PC-9 (cell line): Measurements from ENCODE around the gene FLRT3. TPM values are rescaled to one million over a fixed set of nuclear protein-coding genes. Genes with fewer than 3 reads are reported as not detected.

Experiments used
- Bru-seq: library from RNA; stranded (reverse); fragments of 400-500 nt; gene quantifications from one replicate; lab custom pipeline; 2021; lab: Mats Ljungman, UMichigan
- BruChase-seq, 2 experiments: library from RNA; stranded (reverse); fragments of 400-500 nt; gene quantifications; one replicate each; lab custom pipeline; 2021; lab: Mats Ljungman, UMichigan
- BruUV-seq: library from RNA; stranded (reverse); fragments of 400-500 nt; replicated peaks from 2 replicates; lab custom pipeline; 2021; lab: Mats Ljungman, UMichigan
- CTCF ChIA-PET: fragments of 300-600 bp; sonication (Branson Sonifier 250); formaldehyde crosslinking; loops from one replicate; lab custom pipeline; 2022; ENCODE audit warnings: antibody characterized with exemption; lab: Charles Lee
- POLR2A ChIA-PET: fragments of 300-600 bp; sonication (Branson Sonifier 250); formaldehyde crosslinking; loops from one replicate; lab custom pipeline; 2022; ENCODE audit warnings: antibody characterized with exemption; ENCODE audit not compliant: unreplicated experiment; lab: Charles Lee
- DNase-seq, 2 experiments: peaks; one replicate each; pipeline versions ENCODE4 v3.0.0 to v3.0.0-alpha.2; 2015 to 2022; ENCODE audit warnings: mixed read lengths in 1 of 2
- H2AFZ ChIP-seq: fragments of 200-600 bp; sonication (generic); 2 replicates; pipeline ENCODE4 v1.8.1; 2017; ENCODE audit warnings: antibody characterized with exemption
- H3F3A ChIP-seq: fragments of 200-600 bp; sonication (generic); 2 replicates; pipeline ENCODE4 v1.8.1; 2017; ENCODE audit warnings: antibody characterized with exemption, mild to moderate bottlenecking, low read depth; ENCODE audit not compliant: insufficient read depth
- H3K27ac ChIP-seq: fragments of 200-600 bp; sonication (generic); 2 replicates; pipeline ENCODE4 v1.6.1; 2016; ENCODE audit warnings: mixed run types
- H3K27me3 ChIP-seq: fragments of 200-600 bp; sonication (generic); 2 replicates; pipeline ENCODE4 v1.6.1; 2016; ENCODE audit warnings: low read depth, mixed run types; ENCODE audit not compliant: insufficient read depth
- H3K36me3 ChIP-seq: fragments of 200-600 bp; sonication (generic); 2 replicates; pipeline ENCODE4 v1.6.1; 2016; ENCODE audit warnings: low read depth, mixed run types
- H3K4me1 ChIP-seq: fragments of 200-600 bp; sonication (generic); replicated peaks from 2 replicates; pipeline ENCODE4 v1.6.1; 2016; ENCODE audit warnings: mixed run types; ENCODE audit not compliant: insufficient read depth
- H3K4me2 ChIP-seq: fragments of 200-600 bp; sonication (generic); 2 replicates; pipeline ENCODE4 v1.6.1; 2017; ENCODE audit warnings: mixed run types
- H3K4me3 ChIP-seq: fragments of 200-600 bp; sonication (generic); 2 replicates; pipeline ENCODE4 v1.6.1; 2016; ENCODE audit warnings: mixed run types
- H3K79me2 ChIP-seq: fragments of 200-600 bp; sonication (generic); 2 replicates; pipeline ENCODE4 v1.6.1; 2017; ENCODE audit warnings: low read depth, mixed run types
- H3K9me2 ChIP-seq: fragments of 200-600 bp; sonication (generic); 2 replicates; pipeline ENCODE4 v1.8.1; 2017; ENCODE audit warnings: mild to moderate bottlenecking; ENCODE audit not compliant: insufficient read depth
- H3K9me3 ChIP-seq: fragments of 200-600 bp; sonication (generic); 2 replicates; pipeline ENCODE4 v1.8.1; 2016; ENCODE audit warnings: low read depth; ENCODE audit not compliant: insufficient read depth
- H4K20me1 ChIP-seq: fragments of 200-600 bp; sonication (generic); 2 replicates; pipeline ENCODE4 v1.8.1; 2017; ENCODE audit not compliant: insufficient read depth
- EZH2 ChIP-seq: fragments of 200-600 bp; sonication (generic); IDR thresholded peaks from 2 replicates; pipeline ENCODE4 v1.8.0; 2017; ENCODE audit warnings: antibody characterized with exemption, low read depth
- intact Hi-C: fragments of 100-400 bp; cut with micrococcal nuclease; formaldehyde crosslinking; loops from one replicate; pipeline ENCODE4 v1.10.0; 2022; ENCODE audit not compliant: unreplicated experiment
- long read RNA-seq: library from polyadenylated mRNA; stranded (forward); transcript quantifications from one replicate; pipeline ENCODE4 v2.0.0, GENCODE V29; 2022
- total RNA-seq: library from RNA; stranded (reverse); gene quantifications from 2 replicates; pipeline ENCODE4 v1.2.3, GENCODE V29; 2021
- TF ChIP-seq, protein P1 (sequence below): fragments of 200-600 bp; sonication (generic); conservative IDR thresholded peaks from 2 replicates; pipeline ENCODE4 v1.6.1; 2017; ENCODE audit warnings: mixed run types, antibody characterized with exemption, mild to moderate bottlenecking, moderate library complexity

Gene FLRT3
- total RNA-seq (0.70 and 0.95 TPM in 2 replicates), Bru-seq, nascent RNA (percentile 24 among the genes with signal in this experiment), BruChase-seq, experiment 1, labeled RNA remaining after a 2-hour chase (percentile 34 among the genes with signal in this experiment), BruChase-seq, experiment 2, labeled RNA remaining after a 6-hour chase (percentile 9 among the genes with signal in this experiment)
- long read RNA-seq, partial matches to known transcripts, result 0 of 1 reads
- long read RNA-seq, other reads (novel, unspliced or antisense), result 1 of 1 reads

GRCh38 chr20:14337400-14338171, at the start of gene FLRT3:
Gene FLRT3, minus strand, starts transcription at chr20:14337612. Its CDS starts 10,106 bp downstream, at chr20:14327506.
- Histone ChIP-seq H3K27ac (no peak within 1 kb of the TSS), H3K79me2 (no peaks in the 10 kb centered on the region), H3K4me1 (no peaks in the 10 kb centered on the region), H2AFZ (peak within 1 kb of the TSS; percentile 83), H3F3A (no peaks in the 10 kb centered on the region), H3K4me2 (peak within 1 kb of the TSS; percentile 87), H3K9me2 (no peaks in the 10 kb centered on the region), H4K20me1 (no peaks in the 10 kb centered on the region), H3K9me3 (no peaks in the 10 kb centered on the region), H3K4me3 (peak within 1 kb of the TSS; percentile 65), H3K36me3 (no peaks in the 10 kb centered on the region), H3K27me3 (no peaks in the 10 kb centered on the region)
- ChIA-PET POLR2A (interaction anchor here (0.6 to 0.7 kb wide), 3 partner anchors 226 to 648 kb away, joined by 3 to 5 read pairs (median 3); no protein-coding TSS in a partner anchor), CTCF (interaction anchor here (0.6 to 1.1 kb wide), 6 partner anchors 78 to 1432 kb away, joined by 3 read pairs; no protein-coding TSS in a partner anchor)
- DNase-seq, result peak; percentile 67 to 84
- no TSS peak for BruUV-seq
- intact Hi-C loops, result loop anchor here (2.0 to 10.0 kb wide), 6 partner anchors 147 to 1593 kb away; no protein-coding TSS in a partner anchor
- TF ChIP-seq, protein P1, sequence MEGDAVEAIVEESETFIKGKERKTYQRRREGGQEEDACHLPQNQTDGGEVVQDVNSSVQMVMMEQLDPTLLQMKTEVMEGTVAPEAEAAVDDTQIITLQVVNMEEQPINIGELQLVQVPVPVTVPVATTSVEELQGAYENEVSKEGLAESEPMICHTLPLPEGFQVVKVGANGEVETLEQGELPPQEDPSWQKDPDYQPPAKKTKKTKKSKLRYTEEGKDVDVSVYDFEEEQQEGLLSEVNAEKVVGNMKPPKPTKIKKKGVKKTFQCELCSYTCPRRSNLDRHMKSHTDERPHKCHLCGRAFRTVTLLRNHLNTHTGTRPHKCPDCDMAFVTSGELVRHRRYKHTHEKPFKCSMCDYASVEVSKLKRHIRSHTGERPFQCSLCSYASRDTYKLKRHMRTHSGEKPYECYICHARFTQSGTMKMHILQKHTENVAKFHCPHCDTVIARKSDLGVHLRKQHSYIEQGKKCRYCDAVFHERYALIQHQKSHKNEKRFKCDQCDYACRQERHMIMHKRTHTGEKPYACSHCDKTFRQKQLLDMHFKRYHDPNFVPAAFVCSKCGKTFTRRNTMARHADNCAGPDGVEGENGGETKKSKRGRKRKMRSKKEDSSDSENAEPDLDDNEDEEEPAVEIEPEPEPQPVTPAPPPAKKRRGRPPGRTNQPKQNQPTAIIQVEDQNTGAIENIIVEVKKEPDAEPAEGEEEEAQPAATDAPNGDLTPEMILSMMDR, result peak; percentile 80
- TF ChIP-seq EZH2, result no peak

DNA sequence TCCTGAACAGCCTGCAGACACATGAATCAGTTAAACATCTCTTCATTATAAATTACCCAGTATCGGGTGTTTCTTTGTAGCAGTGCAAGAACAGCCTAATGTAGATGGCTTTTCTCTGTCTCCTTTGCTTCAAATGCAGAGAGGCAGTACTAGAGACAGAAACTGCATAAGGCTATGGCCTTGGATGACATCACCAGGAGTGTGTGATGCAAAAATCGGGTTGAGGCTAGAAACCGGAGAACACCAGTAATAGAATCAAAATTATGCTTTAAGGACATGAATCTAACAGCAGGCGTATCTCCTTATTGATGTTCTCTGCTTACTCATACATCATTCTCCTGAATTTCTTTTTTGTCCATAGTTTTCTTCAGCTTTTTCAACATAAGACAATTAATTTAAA, 49.3 kb upstream of the FLRT3 start:
- Histone ChIP-seq H3K36me3 (no peaks in the 10 kb centered on the region), H3K9me2 (no peaks in the 10 kb centered on the region), H2AFZ (no peak overlapping the region), H3K4me2 (no peak overlapping the region), H4K20me1 (no peaks in the 10 kb centered on the region), H3K9me3 (no peaks in the 10 kb centered on the region), H3K4me3 (no peak overlapping the region), H3F3A (no peaks in the 10 kb centered on the region), H3K4me1 (no peaks in the 10 kb centered on the region), H3K27me3 (no peaks in the 10 kb centered on the region), H3K27ac (no peak overlapping the region), H3K79me2 (no peaks in the 10 kb centered on the region)
- CTCF ChIA-PET, result no interaction called here
- intact Hi-C loops, result no loop called here
- POLR2A ChIA-PET, result interaction anchor here (0.6 kb wide), 1 partner anchor 660 kb away, joined by 3 read pairs; no protein-coding TSS in a partner anchor
- TF ChIP-seq, protein P1, result no peak
- TF ChIP-seq EZH2, result no peak
- no peak for DNase-seq
- no TSS peak for BruUV-seq

DNA sequence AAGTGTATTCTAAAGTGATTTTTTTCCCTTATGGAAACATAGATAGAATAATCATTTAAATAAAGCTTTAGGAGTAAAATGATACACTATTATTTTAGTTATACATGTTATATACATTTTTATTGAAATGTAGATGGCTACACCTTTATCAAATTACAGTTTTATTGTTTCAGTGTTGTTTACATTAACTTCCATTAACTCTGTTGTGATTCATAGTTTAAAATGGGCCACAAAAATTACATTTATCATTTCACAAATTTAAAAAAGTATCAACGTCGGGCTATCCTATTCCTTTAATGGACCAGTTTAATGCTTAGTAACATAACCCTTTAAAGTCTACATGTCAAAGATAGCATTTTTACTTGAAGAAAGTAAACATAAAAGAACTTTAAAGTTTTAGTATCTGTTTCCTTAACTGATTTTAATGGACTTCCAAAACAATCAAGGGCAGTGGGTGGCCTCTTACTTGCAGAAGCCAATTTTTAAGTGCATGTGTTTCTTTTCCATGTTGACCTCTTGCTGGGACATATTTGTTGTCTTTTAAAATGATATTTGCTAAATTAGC, 47.8 kb upstream of the FLRT3 start:
- TF ChIP-seq EZH2, result no peak
- TF ChIP-seq, protein P1, result no peak
- Histone ChIP-seq H3K27ac (no peak overlapping the region), H4K20me1 (no peaks in the 10 kb centered on the region), H3K36me3 (no peaks in the 10 kb centered on the region), H3K4me2 (no peak overlapping the region), H3K27me3 (no peaks in the 10 kb centered on the region), H3K4me3 (no peak overlapping the region), H3F3A (no peaks in the 10 kb centered on the region), H3K79me2 (no peaks in the 10 kb centered on the region), H2AFZ (no peak overlapping the region), H3K9me2 (no peaks in the 10 kb centered on the region), H3K9me3 (no peaks in the 10 kb centered on the region), H3K4me1 (no peaks in the 10 kb centered on the region)
- CTCF ChIA-PET, result no interaction called here
- BruUV-seq, result no TSS peak
- intact Hi-C loops, result no loop called here
- POLR2A ChIA-PET, result no interaction called here
- DNase-seq, result no peak
